Stimulated activated CD4-positive, alpha-beta T cell treated with anti-CD3 and anti-CD28 coated beads, Interleukin-1b, Interleukin-23, amount 100 ng/mL, for 48 hours (primary cell): ENCODE measurements around the gene PHACTR1.
"Not testable (repeated sequence)": the region's sequence is repeated elsewhere in the genome, so short reads cannot be mapped to it uniquely, and the experiment has no call there.

ENCODE experiments used
- DNase-seq: peaks from one replicate; pipeline ENCODE4 v3.0.0-alpha.2; 2020

Gene PHACTR1

DNA sequence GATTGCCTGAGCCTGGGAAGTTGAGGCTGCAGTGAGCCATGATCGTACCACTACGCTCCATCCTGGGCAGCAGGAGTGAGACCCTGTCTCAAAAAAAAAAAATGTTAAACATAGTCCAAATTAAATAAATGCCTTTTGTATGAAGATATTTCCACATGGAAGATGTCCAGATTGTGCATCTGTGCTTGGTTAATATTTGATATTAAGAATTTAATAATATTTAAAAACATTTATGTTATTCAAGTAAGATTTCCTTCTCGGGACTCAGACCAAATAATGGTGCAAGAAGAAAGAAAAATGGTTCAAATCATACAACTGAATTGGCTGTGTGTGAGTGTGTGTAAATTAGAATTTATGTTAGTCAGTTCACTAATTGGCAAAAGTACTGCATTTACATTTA lies 409.3 kb downstream of the PHACTR1 start:
- DNase-seq, result no peak

DNA sequence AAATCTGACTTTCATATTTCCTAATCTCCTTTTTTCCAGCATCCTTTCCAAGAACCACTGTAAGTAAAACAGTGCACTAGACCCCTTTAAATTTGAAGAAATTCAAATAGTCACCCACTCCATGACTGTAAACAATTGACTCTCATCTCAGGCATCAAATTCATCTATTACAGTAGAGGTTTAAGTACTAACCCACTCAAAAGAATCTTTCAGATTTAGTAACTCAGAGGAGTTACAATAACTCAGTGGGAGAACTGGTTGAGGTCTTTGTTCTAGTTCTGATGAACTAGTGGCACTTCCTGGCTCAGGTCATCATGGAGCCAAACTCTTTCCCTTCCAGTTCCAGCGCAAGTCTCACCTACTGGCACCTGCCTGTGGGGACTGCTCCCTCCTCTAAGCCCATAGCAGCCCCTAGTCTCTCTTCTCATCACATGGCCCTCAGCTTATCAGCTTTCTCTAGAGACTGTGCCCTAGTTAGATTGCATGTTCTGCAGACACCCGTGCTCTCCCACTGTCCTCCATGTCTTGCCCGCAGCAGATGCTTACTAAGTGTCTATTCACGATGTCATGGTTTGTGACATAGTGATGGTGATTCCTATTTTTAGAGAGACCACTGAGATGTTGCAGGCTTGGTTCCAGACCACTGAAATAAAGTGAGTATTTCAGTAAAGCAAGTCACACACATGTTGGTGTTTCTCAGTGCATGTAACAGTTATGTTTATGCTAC lies 415.5 kb downstream of the PHACTR1 start:
- no peak for DNase-seq

DNA sequence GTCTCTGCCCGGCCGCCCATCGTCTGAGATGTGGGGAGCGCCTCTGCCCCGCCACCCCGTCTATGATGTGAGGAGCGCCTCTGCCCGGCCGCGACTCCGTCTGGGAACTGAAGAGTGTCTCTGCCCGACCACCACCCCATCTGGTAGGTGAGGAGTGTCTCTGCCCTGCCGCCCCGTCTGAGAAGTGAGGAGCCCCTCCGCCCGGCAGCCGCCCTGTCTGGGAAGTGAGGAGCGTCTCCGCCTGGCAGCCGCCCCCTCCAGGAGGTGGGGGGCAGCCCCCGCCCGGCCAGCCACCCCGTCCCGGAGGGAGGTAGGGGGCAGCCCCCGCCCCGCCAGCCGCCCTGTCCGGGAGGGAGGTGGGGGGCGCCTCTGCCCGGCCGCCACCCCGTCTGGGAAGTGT lies 417.3 kb downstream of the PHACTR1 start:
- DNase-seq, result not testable (repeated sequence)

DNA sequence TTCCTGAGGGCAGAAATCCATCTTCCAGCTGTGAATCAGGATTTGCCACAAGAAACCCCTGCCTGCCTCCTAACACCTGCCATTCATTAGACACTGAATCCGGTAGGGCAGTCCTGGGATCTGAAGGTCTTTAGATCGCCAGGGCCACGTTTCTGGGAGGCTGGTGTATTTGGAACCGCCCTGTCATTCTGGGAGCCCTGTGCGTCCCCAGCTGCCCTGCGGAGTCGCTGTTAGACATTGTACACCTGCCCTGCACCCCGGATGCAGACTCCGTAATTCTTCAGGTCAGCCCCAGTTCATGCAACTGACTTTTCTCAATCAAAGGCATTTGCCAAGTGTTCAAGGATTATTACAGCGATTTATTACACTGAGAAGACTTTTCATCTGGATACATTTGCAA lies 418.6 kb downstream of the PHACTR1 start:
- no peak for DNase-seq

DNA sequence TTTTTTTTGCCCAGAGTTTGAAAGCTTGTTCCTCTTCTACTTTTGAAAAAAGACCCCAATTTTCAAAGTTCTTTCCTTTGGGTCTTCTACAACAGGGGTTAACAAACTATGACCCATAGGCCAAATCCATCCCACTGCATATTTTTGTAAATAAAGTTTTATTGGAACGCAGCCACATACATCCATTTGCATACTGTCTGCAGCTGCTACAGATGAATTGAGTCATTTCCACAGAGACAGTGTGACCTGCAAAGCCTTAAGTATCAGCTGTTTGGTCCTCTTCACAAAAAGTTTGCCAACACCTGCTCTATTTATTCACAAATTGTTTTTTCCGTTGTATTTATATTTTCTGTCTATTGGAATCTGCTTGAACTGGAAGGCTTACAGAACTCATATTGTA lies 422.6 kb downstream of the PHACTR1 start:
- DNase-seq, result no peak

DNA sequence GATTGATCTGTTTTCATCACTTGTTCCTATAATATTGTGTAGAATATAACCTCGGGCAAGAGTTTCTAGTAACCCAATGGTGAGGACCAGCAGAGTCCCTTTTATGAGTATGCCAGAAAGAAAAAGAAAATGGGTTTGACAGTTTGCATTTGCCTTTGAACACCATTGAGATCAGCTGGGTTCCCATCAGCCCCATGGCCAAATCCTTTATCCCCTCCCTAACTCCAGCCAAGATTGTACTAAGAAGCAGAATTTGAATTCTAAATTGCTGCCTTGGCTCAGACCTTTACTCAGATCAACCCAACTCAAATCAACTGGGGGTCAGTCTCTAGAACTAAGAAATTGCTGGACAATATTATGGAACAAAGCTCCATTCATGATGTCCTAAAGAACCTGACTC lies 424.4 kb downstream of the PHACTR1 start:
- DNase-seq, result no peak

DNA sequence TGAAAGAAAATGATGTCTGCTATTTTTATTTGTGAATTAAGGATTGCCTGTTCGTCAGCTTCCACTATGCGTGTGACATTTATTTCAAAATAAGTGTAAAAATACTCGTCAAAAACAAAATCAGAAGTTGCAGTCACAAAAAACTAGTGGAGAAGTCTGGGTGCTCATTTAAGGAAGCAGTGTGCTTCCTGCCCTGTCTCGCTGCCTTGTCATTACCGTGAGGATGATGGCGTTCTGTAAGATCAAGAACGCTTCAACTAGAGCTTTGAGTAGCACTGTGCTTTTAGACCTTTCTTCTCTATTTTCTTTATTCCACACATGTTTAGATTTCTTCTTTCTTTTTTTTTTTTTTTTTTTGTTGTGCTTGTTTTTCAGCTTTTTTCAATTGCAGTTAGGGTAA lies 424.8 kb downstream of the PHACTR1 start:
- DNase-seq, result no peak

DNA sequence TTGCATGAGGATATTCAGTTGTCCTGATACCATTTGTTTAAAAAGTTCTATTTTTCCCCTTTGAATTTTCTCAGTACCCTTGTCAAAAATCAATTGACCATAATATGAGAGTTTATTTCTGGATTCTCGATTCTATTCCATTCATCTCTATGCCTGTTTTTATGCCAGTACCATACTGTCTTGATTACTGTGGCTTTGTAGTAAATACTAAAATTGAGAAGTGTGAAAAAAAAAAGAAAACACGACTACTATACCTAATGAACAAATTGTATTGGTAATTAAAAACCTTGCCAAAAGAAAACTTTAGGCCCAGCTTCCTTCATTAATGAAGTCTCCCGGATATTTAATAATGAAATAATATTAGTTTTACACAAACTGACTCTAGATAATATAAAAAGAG lies 426.0 kb downstream of the PHACTR1 start:
- DNase-seq, result no peak

DNA sequence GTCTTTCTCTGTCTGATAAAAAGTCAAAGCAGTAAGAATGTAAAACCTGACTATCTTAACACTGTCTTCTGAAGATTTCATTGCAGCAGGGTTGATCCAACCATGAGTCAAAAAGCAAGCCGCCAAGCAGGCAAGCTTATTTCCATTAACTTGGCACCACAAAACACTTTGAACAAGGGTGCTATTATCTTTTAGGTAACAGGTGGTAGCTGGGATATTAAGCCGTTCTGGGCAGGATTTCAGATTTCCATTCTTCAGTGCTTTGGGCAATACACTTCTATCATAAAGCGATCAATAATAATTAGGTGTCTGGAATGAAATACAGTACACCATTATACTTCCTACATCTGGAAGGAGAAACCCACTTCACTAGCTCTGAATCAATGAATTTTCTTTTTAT lies 429.9 kb downstream of the PHACTR1 start:
- no peak for DNase-seq

DNA sequence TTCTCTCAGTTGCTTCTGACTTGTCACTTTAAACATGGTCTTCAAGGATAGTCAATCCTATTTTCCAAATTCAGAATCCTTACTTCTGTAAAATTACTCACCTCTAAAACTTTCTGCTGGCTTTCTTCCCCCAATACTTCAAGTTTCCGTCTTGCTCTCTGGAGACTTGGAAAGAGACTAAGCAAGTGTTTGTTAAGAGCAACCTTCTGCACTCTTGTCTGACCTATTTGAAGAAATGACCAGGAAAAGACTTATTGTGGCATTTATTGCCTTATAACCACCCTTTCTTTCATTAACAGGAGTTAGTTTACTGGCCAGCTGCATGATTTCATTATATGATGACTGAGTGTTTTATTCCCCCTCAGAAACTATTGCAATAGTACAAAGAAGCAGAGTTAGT lies 430.8 kb downstream of the PHACTR1 start:
- no peak for DNase-seq

DNA sequence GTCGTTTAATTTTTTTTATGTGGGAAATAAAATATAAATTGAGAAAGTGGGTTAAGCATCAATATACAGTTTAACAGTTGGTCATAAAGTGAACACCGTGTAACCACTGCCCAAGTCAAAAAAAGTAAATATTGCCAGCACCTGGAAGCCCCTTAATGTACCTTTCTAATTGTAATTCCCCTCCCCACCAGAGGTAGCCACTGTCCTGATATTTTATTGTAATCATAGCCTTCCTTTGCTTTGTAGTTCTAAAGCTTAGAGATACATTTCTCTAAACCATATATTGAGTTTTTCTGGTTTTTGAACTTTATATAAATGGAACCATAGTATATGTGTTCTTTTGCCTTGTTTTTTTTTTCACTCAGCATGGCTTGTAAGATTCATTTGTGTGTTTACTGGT lies 431.2 kb downstream of the PHACTR1 start:
- no peak for DNase-seq

DNA sequence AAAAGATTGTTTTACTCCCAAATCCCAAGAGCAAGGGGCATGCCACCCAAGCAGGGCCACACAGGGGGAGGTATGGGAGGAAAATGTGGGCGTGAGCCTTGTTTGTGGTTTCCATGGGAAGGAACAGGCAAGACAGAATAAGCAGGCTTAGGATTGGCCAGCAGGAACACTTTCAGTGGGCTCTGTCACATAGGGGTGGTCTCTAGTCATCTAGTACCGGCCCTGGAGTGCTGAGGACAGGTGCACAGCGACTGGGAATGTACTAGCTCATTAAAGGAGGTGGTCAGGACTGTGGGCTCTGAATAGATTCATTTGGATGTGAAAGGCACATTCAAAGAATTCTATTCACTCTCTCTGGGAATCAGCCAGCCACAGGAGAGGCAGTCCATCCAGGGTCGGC lies 436.2 kb downstream of the PHACTR1 start:
- DNase-seq, result no peak

DNA sequence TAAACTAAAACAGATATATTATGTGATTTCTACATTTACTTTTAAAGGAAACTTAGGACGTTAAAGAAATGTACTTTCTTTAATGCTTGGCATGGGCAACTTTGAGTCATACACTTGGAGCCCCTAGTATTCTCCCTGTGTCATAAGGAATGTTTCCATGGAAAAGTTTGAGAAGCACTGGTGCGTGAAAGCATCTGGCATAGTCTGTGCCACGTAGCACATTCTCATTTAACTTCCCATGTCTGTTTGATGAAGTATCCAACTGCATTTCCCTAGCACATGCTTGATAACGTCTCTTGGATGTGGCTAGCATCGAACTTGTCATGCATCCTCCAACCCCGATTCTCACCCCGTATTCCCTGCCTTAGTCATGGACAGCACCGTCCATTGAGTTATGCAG lies 439.8 kb downstream of the PHACTR1 start:
- no peak for DNase-seq

DNA sequence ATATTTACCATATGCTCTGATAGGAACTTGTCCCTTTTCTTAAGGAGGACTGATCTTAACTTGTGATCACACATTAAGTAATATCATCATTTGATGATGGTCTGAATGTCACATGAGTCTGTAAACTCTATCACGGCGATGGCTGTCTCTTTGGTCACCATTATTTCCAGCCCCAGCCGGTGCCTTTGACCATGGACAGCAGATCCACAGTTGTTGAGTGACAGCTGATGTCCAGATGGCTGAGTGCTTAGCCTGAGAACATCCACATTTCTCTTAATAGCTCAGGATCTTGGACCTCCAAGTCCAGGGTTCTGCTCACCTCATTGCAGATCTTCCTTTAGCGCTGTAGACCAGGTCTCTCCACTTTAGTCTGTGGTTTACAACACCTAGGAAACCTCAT lies 440.7 kb downstream of the PHACTR1 start:
- DNase-seq, result no peak

DNA sequence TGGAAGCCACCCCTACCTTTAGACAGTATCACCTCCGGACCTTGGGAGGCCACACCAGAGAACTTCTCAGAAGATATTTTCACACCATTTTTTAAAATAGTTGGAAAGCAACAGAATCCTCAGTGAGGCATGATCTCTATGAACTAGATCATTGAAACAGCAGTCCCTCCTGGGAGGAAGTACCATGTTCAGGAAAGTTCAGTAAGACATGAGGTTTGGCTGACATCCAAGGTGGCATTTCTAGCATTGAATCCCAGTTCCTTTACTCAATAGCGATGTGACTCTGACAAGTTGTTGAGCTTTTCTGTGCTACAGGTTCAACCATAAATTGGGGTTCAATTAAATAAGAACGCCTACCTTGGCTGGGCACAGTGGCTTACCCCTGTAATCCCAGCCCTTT lies 442.7 kb downstream of the PHACTR1 start:
- DNase-seq, result no peak

DNA sequence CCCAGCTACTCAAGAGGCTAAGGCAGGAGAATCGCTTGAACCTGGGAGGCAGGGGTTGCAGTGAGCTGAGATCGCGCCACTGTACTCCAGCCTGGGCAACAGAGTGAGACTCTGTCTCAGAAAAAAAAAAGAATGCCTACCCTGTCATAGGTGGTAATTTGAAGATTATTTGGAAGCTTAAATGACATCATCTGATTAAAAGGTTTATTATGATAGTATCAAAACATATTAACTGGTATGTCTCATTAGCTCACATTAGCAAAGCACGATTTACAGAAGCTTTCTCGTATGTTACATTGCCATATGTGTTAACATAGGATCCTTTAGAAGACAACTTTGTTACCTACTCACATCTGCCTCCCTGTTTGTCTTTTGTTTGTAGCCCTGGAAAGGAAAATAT lies 443.3 kb downstream of the PHACTR1 start:
- not testable (repeated sequence) for DNase-seq

DNA sequence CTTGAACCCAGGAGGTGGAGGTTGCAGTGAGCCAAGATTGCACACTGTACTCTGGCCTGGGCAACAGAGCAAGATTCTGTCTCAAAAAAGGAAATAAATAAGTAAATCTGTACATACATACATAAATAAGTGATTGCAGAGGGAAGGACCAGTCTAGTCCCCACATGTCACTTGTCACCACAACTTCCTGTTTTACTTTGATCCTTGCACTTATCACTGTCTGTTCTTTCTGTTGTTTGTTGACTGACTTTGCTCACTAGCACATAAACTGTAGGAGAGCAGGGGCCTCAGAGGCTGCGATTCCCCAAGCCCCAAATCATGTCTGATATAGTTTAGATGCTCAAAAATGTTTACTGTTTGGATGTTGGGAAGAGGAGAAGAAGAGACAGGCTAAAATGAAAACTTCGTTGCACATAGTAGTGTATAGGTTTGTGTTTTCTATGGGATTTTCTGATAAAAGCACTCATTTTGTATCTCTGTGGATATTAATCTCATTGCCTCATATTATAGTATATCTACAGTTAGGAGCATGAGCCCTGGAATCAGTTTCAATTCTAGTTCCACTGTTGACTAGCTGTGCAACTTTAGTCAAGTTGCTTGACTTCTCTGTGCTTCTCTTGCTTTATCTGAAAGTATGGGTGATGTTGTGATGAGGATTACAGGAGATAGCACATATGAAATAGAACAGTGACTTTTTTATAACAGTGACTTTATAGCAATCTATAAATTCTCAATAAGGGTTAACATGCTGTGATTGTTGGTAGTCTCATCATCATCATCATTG lies 446.8 kb downstream of the PHACTR1 start:
- DNase-seq, result no peak

DNA sequence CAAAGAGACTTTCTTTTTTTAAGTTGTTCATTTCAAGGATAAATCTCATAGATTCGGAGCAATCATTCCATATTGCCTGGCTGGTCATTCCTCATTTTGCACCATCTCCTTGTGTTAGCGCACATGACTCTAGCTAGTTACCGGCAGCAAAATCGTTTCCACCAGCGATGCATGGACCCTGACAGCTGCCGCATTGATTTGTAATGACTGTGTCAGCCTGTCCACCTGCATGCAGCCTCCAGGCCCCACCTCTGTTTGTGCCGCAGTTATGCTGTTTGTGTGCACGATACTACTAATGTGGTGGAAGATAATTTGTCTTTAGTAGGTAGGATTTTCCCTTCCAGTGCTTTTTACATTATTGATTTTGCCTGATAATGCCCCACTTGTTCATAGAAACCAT lies 447.7 kb downstream of the PHACTR1 start:
- DNase-seq, result no peak

DNA sequence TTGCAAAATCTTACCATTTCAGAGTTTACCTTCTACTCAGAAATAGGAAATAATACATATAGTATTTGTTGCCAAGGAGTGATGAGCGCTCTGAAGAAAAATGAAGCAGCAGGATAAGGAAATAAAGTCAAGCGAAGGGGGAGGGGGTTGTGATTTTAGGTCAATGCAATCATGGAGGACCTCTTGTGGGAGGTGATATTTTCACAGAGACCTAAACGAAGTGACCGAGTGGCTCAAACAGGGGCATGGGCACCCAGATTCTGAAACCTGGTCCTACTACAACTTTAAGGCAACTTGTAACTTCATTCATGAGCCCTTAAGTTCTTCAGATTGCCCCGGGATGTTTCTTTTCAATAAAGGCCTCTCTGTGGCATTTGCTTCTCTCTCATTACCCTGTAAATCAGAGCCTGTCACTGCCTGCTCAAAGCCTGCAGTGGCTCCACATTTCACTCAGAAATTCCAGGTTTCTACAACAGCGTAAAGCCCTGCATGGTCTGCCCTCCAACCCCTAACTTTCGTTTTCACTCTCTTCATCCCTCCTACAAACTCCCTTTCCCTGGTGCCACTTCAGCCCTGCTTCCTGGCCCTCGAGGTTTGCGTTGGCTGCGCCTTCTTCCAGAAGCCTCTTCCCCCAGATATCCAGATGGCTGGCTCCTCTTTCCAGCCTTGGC lies 449.1 kb downstream of the PHACTR1 start:
- no peak for DNase-seq

DNA sequence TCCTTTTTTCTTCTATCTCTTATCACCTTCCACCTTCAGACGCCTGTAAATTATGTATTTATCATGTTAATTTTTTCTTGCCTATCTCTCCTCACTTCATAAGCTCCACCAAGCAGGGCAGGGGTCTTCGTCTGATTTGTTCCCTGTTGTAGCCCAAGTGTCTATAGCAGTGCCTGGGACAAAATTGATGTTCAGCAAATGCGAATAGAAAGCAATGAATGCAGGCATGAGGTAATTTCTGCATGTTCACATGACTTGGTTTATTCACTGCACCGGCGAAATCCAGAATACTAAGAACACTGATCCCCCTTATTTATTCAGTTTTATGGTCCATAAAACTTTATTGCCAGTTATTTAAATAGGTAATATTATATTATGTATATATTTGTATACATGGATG lies 449.7 kb downstream of the PHACTR1 start:
- DNase-seq, result no peak

DNA sequence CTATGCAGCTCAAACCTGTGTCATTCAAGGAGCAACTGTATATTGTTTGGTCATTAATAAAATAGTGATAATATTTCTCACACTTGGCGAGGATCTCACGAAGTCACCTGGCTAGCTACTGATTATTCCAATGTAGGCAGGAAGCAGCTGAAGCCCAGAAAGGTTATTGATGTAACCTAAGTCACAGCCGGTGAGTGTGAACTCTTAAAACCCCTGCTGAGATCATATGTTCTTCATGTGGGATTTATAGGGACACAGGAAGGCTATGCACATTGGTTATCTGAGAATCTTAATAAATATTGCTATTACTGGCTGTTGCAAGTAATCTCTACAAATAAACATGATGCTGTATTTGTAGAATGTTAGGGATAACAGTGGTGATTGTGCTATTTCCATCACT lies 450.3 kb downstream of the PHACTR1 start:
- DNase-seq, result no peak

DNA sequence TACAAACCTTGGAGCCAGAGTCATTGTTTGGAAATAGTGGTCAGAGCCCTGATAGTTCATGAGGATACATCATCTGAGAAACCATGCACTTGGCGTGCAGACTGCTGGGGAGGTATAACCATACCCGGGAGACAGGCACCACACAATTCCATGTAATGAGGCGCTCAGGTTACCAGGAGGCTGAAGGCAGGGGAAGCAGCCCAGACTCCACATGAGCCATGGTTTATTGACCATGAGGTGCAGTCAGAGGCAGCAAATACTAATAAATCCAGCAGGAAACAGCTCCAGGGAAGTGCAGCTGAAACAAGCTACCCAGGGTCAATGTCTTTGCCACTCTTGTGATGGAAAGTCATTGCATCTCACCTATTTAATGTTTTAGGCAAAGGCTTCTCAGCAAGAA lies 455.7 kb downstream of the PHACTR1 start:
- DNase-seq, result no peak

DNA sequence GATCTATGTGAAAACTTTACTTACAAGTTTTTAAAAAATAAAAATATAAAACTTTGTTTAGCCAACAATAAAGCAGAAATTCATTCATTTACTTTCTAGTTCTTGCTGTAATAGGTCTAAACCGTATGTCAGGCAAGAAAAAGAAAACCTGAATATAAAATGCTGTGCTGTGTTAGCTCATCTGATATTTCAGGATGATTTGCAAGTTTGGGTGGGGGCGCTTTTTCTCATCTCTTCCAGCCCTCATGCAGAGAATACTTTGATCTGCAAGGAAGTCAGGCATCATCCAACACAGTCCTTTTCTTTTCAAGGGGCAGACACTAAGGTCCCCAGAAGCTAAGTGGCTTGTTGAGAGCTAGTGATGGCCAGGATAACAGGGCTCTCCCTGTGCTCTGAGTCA lies 458.5 kb downstream of the PHACTR1 start:
- DNase-seq, result no peak

DNA sequence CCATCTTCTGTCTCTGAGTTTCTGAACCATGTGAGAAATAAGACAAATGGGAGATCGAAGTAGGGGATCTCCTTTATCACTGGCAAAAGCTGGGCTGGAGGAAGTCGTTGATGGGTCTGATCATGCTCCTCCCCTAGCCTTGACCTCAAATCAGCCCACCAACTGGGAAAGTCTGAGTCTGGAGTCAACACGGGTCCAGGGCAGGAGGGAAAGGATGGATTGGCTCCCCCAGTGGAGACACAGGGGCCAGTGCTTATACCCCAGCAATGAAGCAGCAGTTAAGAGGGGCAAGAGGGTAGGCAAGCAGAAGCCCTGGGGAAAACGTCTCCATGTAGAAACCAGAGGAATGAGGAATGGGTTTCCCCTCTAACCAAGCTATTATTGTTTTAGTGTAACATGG lies 459.2 kb downstream of the PHACTR1 start:
- no peak for DNase-seq
